HG02588 (cell line): ENCODE data around the gene FUT6.
"Not testable (repeated sequence)": the region's sequence is repeated elsewhere in the genome, so short reads cannot be mapped to it uniquely, and the experiment has no call there.

ENCODE experiments used
- ATAC-seq: cut with Tn5 transposase; IDR thresholded peaks from one replicate; pipeline ENCODE4 v1.9.1; 2021; ENCODE audit warnings: mild to moderate bottlenecking, moderate library complexity; ENCODE audit not compliant: unreplicated experiment

The FUT6 gene

GRCh38 chr19:5863030-5863665, 23.6 kb upstream of the FUT6 start:
- ATAC-seq = no peak

DNA sequence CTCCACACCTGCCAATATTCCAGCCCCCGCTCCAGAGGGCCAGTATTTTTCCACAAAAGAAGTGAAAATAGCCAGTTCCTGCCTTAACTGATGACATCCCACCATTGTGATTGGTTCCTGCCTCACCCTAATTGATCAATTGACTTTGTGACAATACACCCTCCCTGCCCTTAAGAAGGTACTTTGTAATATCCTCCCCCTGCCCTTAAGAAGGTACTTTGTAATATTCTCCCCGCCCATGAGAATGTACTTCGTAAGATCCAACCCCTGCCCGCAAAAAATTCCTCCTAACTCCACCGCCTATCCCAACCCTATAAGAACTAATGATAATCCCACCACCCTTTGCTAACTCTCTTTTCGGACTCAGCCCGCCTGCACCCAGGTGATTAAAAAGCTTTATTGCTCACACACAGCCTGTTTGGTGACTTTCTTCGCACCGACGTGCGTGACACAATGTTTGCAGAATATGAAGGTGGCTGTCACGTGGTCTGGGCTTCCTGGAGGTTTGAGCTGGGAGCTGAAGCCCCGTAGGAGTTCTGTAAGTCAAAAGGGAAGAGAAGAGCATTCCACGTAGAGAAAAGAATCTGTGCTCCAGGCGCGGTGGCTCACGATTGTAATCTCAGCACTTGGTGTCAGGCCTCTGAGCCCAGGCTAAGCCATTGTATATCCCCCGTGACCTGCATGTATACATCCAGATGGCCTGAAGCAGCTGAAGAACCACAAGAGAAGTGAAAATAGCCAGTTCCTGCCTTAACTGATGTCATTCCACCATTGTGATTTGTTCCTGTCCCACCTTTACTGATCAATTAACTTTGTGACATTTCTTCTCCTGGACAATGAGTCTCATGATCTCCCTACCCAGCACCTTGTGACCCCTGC, 17.9 kb upstream of the FUT6 start:
- ATAC-seq = no peak

GRCh38 chr19:5855151-5855550, 15.6 kb upstream of the FUT6 start:
- ATAC-seq = not testable (repeated sequence)

GRCh38 chr19:5854121-5854520, 14.6 kb upstream of the FUT6 start:
- not testable (repeated sequence) for ATAC-seq

DNA sequence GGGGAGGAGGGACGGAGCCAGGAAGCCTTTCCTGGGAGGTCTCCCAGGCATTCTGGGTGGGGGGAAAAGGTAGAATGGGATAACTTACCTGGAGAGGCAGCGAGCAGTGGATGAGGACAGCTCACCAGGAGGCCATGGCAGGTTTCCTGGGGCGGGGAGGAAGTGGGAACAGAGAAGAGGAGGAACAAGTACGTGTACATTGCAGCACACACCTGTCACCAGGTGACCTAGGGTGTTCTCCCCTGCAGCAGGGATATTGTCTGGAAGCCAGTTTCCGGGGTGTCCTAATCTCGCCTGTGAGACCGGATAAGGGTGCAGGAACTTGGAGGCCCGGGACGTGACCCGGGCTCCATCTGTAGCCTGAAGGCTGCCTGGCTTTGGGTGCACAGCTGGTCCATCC, 11.8 kb upstream of the FUT6 start, which contains the start of gene FUT3:
TSS of gene FUT3 (minus strand) at position 148 of the 400 bp plus-strand sequence.
- no peak for ATAC-seq

GRCh38 chr19:5850743-5851293, 11.3 kb upstream of the FUT6 start:
- no peak for ATAC-seq

GRCh38 chr19:5850189-5850588, 10.7 kb upstream of the FUT6 start:
- ATAC-seq = no peak

DNA sequence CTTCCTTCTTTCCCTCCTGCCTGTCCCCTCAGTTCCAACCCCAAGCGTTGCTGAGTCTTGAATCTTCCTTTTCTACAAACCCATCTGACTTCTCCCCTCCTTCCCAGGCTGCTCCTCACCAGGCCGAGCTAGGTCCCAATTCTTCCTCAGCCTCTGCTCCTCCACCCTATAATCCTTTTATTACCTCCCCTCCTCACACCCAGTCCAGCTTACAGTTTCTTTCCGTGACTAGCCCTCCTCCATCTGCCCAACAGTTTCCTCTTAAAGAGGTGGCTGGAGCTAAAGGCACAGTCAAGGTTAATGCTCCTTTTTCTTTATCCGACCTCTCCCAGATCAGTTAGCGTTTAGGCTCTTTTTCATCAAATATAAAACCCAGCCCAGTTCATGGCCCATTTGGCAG, 9.1 kb upstream of the FUT6 start:
- not testable (repeated sequence) for ATAC-seq

DNA sequence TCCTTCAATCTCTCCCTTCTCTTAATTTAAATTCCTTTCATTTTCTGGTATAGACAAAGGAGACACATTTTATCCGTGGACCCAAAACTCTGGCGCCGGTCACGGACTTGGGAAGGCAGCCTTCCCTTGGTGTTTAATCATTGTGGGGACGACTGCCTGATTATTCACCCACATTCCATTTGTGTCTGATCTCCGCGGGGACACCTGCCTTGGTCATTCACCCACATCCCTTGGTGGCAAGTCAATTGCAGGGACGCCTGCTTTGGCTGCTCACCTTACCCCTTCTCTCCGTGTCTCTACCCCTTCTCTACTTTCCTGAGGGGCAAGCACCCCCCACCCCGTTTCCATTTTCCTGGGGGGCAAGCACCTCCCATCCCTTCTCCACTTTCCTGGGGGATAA, 8.3 kb upstream of the FUT6 start:
- ATAC-seq = not testable (repeated sequence)

DNA sequence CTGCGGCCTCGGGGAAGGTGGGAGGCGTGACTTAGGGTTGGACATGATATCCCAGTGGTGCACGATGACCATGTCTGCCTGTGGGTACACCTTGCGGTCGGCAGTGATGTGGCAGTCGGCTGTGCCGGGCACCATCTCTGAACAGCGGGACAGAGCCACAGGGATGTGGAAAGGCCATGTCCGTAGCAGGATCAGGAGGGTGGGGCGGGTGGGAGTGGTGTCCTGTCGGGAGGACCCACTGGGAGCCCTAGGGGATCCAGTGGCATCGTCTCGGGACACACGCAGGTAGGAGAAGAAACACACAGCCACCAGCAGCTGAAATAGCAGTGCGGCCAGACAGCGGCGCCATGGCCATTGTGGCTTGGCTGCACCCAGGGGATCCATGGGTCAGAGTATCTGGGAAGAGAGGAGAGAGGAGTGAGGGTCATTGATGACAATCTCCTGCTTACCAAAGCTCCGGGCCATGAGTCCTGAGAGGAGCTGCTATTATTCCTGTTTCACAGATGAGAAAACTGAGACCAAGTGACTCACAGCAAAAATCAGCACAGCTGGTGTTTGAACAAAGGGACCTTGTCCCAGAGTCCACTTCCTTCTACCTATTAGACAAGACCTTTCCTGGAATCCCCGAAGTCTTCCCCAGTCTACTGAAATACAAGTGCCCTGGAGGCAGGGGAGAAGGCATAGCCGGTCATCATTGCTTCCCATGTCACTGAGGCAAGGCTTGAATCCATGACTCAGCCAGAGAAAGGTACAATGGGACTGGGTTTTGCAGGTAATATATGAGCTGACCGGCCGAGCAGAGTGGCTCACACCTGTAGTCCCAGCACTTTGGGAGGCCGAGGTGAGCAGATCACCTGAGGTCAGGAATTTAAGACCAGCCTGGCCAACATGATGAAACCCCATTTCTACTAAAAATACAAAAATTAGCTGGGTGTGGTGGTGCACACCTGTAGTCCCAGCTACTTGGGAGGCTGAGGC, 5.2 kb upstream of the FUT6 start:
- ATAC-seq = no peak

DNA sequence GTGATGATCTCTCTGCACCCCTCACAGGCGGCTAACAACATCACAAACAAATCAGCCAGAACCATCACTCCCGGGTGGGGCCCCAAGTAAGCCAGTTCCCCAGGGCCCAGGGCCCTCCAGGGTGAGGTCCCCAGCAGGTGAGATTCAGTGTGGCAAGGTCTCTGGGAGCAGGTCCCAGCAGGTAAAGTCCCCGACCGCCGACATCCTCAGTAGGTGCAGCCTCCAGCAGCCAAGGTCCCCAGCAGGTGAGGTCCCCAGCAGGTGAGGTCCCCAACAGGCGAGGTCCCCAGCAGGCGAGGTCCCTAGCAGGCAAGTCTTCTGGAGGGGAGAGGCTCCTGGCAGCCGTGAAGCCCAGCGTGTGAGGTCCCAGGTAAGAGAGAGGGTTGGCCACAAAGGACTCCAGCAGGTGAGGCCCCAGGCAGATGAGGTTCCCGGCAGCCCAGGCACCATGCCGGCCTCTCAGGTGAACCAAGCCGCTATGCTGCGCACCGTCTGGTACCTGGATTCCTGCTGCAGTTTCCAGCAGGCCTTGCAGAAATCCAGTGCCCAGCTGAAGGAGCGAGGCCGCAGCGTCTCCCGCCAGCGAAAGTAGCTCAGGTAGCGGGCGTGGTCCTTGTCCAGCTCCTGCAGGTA, 3.9 kb upstream of the FUT6 start:
- ATAC-seq = no peak

DNA sequence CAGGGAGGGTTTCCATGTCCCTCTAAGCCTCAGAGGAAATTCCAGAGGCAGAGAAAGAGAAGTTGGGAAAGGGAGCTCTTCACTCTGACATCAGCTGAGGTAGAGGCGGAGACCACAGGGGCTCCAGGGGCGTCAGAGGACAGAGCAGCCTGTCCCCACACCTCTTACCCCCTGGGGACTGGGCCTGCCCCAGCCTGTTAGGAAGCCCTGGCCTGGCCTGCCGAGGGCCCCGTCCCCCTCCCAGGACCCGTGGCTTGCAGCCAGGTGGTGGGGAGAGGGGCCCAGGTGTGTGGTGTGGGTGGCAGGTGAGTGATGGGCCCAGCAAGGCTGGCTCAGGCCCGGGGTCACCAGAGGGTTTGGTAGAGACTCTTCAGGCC, 2.2 kb upstream of the FUT6 start:
- ATAC-seq = not testable (repeated sequence)

- no peak for ATAC-seq
Measured at GRCh38 chr19:5838353-5839064, 993 bp downstream of the FUT6 start.

DNA sequence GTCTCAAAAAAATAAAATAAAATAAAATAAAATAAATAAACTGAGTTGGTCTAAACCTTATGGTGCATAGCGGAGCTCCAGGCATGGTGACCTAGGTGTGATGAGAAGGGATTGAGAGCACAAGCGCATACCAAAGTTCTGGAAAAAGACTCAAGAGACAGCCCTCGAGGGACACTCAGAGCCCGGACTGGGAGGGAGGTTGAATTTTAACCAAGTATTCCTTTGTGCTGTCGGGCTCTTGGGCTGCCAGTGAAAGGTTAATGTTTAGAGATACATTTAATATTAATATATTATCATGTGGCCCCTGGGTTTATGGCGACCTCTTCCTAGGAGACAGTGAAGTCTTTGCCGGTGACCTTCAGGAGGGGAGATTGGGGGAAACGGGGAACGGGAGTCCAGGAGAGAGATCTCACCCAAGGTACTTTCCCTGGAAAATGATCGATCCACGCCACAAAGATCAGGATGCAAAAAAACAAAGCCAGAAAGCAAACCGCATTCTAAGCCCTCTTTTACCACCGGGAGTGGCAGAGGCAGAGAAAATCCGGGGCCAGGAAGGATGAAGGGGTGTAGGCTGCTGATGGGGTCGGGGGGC, 1.6 kb downstream of the FUT6 start:
- ATAC-seq = no peak

GRCh38 chr19:5832527-5833216, 6.8 kb downstream of the FUT6 start:
- ATAC-seq = no peak

DNA sequence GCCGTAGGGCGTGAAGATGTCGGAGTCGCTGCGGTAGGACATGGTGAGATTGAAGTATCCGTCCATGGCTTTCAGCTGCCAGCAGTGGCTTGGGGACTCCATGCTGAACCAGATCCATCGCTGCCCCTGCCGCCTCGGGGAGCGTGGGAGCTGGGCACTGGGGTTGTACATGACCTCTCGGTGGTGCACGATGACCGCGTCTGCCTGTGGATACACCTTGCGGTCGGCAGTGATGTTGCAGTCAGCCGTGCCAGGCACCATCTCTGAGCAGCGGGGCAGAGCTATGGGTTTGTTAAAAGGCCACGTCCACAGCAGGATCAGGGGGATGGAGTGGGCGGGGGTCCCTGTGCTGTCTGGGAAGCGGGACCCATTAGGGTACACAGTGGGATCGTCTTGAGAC, 7.4 kb downstream of the FUT6 start:
- no peak for ATAC-seq

DNA sequence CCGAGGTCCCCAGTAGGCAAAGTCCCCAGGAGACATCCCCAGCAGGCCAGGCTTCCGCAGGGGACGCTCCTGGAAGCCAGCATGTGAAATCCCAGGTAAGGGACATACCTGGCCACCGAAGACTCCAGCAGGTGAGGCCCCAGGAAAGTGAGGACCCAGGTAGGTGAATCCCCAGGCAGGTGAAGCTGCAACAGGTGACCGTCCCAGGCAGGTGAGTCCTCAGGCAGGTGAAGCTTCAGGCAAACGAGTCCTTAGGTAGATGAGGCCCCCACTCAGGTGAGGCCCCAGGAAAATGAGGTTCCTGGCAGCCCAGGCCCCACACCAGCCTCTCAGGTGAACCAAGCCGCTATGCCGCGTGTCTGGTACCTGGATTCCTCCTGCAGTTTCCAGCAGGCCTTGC, 8.3 kb downstream of the FUT6 start:
- no peak for ATAC-seq

- ATAC-seq = no peak
Measured at GRCh38 chr19:5829567-5830310, 9.8 kb downstream of the FUT6 start.
